ENCODE data around the gene TTC33. TPM values are rescaled to one million over a fixed set of nuclear protein-coding genes. Genes with fewer than 3 reads are reported as not detected.

The TTC33 gene
- total RNA-seq, 1 experiment from 2014 or later, result 12.6 TPM

GRCh38 chr5:40665635-40666298 lies 90.0 kb downstream of the TTC33 start:
- no peak overlapping the region for H3K27ac ChIP-seq (ENCODE audit: low read length)
- H3K4me1 ChIP-seq (ENCODE audit: control insufficient read depth, insufficient read depth, low read length), result no peaks in the 10 kb centered on the region
- DNase-seq (ENCODE audit: low read depth, low spot score) (no peak), ATAC-seq (no peak)
- no peak overlapping the region for H3K4me3 ChIP-seq (ENCODE audit: low read depth in 2 of 2, low read length in 2 of 2)
- intact Hi-C loops (cut with micrococcal nuclease; ENCODE audit: unreplicated experiment), result no loop called here
- in situ Hi-C loops (cut with HindIII; ENCODE audit: low pct_unique_long_range_greater_than_20kb, low sequenced_read_pairs), result no loop called here
- no peaks in the 10 kb centered on the region for H3K36me3 ChIP-seq (ENCODE audit: control insufficient read depth, insufficient read depth, low read length)
- no peaks in the 10 kb centered on the region for H3K27me3 ChIP-seq (ENCODE audit: control insufficient read depth, insufficient read depth, low read length)
- no peaks in the 10 kb centered on the region for H3K9me3 ChIP-seq (ENCODE audit: control insufficient read depth, insufficient read depth, low read depth, low read length)
- no TSS peak for BruUV-seq (replicated peaks)
- POLR2A ChIA-PET, result no interaction called here
- CTCF ChIA-PET, result no interaction called here
- TF ChIP-seq SIN3A (IDR thresholded peaks at IDR 0.05; ENCODE audit: borderline replicate concordance, insufficient read depth, low read depth, low read length), result no peak
- no peak for TF ChIP-seq CTCF (IDR thresholded peaks at IDR 0.05)
- no peak for TF ChIP-seq REST (IDR thresholded peaks at IDR 0.05; ENCODE audit: insufficient read depth in 1 of 2, low read depth in 2 of 2, low read length in 1 of 2)

GRCh38 chr5:40660751-40661150 lies 95.0 kb downstream of the TTC33 start:
- ChIA-PET CTCF (no interaction called here), POLR2A (no interaction called here)
- BruUV-seq (replicated peaks), result no TSS peak
- DNase-seq (ENCODE audit: low read depth, low spot score), result no peak
- ATAC-seq, result no peak
- in situ Hi-C loops (cut with HindIII; ENCODE audit: low pct_unique_long_range_greater_than_20kb, low sequenced_read_pairs) (no loop called here), intact Hi-C loops (cut with micrococcal nuclease; ENCODE audit: unreplicated experiment) (no loop called here)
- Histone ChIP-seq H3K36me3 (ENCODE audit: control insufficient read depth, insufficient read depth, low read length) (no peaks in the 10 kb centered on the region), H3K27me3 (ENCODE audit: control insufficient read depth, insufficient read depth, low read length) (no peaks in the 10 kb centered on the region), H3K27ac (ENCODE audit: low read length) (no peak overlapping the region), H3K9me3 (ENCODE audit: control insufficient read depth, insufficient read depth, low read depth, low read length) (no peaks in the 10 kb centered on the region), H3K4me3 (ENCODE audit: low read depth in 2 of 2, low read length in 2 of 2) (no peak overlapping the region), H3K4me1 (ENCODE audit: control insufficient read depth, insufficient read depth, low read length) (no peaks in the 10 kb centered on the region)
- TF ChIP-seq TCF7L2 (IDR thresholded peaks at IDR 0.05; ENCODE audit: low read depth, low read length) (no peak), CTCF (IDR thresholded peaks at IDR 0.05) (no peak), REST (IDR thresholded peaks at IDR 0.05; ENCODE audit: insufficient read depth in 1 of 2, low read depth in 2 of 2, low read length in 1 of 2) (no peak), SIN3A (IDR thresholded peaks at IDR 0.05; ENCODE audit: borderline replicate concordance, insufficient read depth, low read depth, low read length) (no peak), POLR2AphosphoS5 (IDR thresholded peaks at IDR 0.05; ENCODE audit: low read depth, low read length) (no peak)
